Memory B cell (primary cell): ENCODE results near the gene VPS72.
"Not testable (repeated sequence)": the region's sequence is repeated elsewhere in the genome, so short reads cannot be mapped to it uniquely, and the experiment has no call there.

Source experiments
- ATAC-seq: fragments of 150-1000 bp; cut with Tn5 transposase; 2 replicates; pipeline ENCODE4 v1.10.0; 2021; ENCODE audit warnings: low read depth, mild to moderate bottlenecking, moderate library complexity
- DNase-seq, 2 donors: peaks; one replicate each; pipeline ENCODE4 v3.0.0; 2022; ENCODE audit warnings: low spot score in 2 of 2
- H3K27ac Mint-ChIP-seq: one replicate; pipeline ENCODE4 v1.8.0; 2022; ENCODE audit warnings: mild to moderate bottlenecking, moderate library complexity, mixed read lengths
- H3K27me3 Mint-ChIP-seq: one replicate; pipeline ENCODE4 v1.8.0; 2022; ENCODE audit warnings: mixed read lengths
- H3K36me3 Mint-ChIP-seq: one replicate; pipeline ENCODE4 v1.8.0; 2022; ENCODE audit warnings: mild to moderate bottlenecking, mixed read lengths
- H3K4me1 Mint-ChIP-seq: one replicate; pipeline ENCODE4 v1.8.0; 2022; ENCODE audit warnings: mixed read lengths
- H3K4me3 Mint-ChIP-seq: one replicate; pipeline ENCODE4 v1.8.0; 2022; ENCODE audit warnings: mild to moderate bottlenecking, moderate library complexity, mixed read lengths
- H3K9me3 Mint-ChIP-seq: one replicate; pipeline ENCODE4 v1.8.0; 2022; ENCODE audit warnings: mixed read lengths

Gene VPS72

DNA sequence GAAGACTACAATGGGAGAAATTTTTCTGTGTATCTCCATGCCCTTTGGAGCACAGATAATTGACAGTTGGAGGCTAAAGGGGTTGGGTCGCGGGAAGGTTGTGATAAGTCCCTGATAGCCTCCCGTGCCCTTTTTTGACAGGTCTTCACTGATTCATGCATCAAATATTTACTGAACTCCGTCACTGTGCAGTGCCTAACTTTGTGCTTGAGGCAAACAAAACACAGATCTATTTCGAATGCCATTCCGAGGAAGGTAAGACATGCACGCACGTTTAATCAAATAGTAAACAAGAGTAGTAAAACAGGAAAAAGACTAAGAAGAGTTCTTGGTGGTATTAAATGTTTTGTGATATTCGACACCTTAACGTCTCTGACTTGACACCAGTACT is 7.9 kb upstream of the VPS72 start:
- peak overlapping the region; percentile 94 for H3K4me3 Mint-ChIP-seq
- no peak for ATAC-seq
- no peaks in the 10 kb centered on the region for H3K36me3 Mint-ChIP-seq
- H3K27ac Mint-ChIP-seq = peak overlapping the region; percentile 96
- no peaks in the 10 kb centered on the region for H3K9me3 Mint-ChIP-seq
- DNase-seq = no peak
- H3K4me1 Mint-ChIP-seq = peaks cover 23% of the 10 kb centered on the region
- H3K27me3 Mint-ChIP-seq = no peaks in the 10 kb centered on the region

DNA sequence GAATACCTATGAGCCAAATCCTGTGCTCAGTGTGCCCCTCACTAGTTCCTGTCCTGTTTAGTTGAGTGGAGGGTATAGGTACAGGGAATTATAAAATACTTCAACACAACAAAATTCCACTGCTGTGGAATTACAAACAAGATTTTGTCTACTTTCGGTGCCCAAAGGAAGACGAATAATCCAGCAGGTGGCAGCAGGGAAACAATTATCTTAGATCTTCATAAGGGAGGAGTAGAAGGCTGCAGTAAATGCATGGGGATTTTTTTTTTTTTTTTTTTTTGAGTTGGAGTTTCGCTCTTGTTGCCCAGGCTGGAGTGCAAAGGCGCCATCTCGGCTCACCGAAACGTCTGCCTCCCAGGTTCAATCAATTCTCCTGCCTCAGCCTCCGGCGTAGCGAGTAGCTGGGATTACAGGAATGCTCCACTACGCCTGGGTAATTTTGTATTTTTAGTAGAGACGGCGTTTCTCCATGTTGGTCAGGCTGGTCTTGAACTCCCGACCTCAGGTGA is 6.3 kb upstream of the VPS72 start:
- DNase-seq (peak; percentile 21 to 49), ATAC-seq (peak; percentile 37)
- Mint-ChIP-seq H3K27ac (no peak overlapping the region), H3K9me3 (no peaks in the 10 kb centered on the region), H3K36me3 (no peaks in the 10 kb centered on the region), H3K4me1 (peaks cover 20% of the 10 kb centered on the region), H3K4me3 (peak overlapping the region; percentile 77), H3K27me3 (no peaks in the 10 kb centered on the region)

DNA sequence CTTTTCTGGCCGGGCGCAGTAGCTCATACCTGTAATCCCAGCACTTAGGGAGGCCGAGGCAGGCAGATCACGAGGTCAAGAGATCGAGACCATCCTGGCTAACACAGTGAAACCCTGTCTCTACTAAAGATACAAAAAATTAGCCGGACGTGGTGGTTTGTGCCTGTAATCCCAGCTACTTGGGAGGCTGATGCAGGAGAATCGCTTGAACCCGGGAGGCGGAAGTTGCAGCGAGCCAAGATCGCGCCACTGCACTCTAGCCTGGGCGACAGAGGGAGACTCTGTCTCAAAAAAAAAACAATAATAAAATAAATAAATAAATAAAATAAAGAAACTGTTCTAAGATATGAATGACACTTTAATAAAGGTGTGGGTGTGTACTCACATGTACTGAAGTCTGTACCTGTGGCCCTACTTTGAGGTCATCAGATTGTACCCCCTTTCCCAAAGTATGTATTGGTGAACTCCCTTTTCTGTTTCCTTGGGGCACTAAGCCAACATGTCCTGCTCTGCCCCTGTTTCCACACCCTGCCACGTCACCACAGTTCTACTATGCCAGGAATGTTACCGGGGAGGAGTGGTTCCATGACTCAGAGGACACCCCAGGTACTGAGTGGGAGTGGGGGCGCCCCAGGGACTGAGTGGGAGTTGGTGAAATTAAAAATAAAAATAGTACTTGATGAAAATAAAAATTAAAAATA is 5.0 kb upstream of the VPS72 start:
- H3K4me3 Mint-ChIP-seq, ATAC-seq: not testable (repeated sequence)
- peaks cover 18% of the 10 kb centered on the region for H3K4me1 Mint-ChIP-seq

DNA sequence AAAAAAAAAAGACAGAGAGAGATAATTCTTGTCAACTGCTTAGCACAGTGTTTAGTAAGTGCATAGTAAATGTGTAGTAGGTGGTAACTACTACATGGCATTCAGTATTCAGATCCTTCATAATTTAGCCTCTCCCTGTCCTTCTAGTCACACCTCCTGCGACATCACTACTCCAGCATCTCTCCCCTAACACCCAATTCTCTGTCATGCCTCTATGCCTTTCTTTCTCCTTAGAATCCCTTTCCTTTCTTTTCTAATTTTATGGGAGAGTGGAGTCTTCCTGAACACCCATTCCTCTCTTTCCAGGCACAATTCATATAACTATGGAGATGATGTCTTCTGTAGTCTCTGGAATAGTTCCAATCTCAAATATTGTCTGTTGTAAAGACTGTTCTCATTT is 3.9 kb upstream of the VPS72 start:
- Mint-ChIP-seq H3K4me3 (no peak overlapping the region), H3K9me3 (no peaks in the 10 kb centered on the region), H3K4me1 (peaks cover 16% of the 10 kb centered on the region), H3K36me3 (no peaks in the 10 kb centered on the region), H3K27ac (no peak overlapping the region), H3K27me3 (no peaks in the 10 kb centered on the region)
- DNase-seq (no peak), ATAC-seq (no peak)

More for the DNA sequence above, 5.0 kb upstream of the VPS72 start:
- H3K27ac Mint-ChIP-seq, H3K9me3 Mint-ChIP-seq, H3K36me3 Mint-ChIP-seq, DNase-seq, H3K27me3 Mint-ChIP-seq: not testable (repeated sequence)

DNA sequence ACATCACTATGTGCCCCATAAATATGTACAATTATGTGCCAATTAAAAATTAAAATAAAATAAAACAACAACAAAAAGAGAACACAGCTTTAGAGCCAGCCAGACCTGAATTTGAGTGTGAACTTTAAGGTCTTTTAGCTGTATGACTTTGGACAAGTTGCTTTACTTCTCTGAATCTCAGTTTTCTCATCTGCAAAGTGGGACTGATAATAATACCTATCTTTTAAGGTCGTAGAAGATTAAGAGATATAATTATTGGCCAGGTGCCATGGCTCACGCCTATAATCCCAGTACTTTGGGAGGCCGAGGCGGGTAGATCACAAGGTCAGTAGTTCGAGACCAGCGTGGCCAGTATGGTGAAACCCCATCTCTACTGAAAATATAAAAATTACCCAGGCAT is 3.3 kb upstream of the VPS72 start:
- Mint-ChIP-seq H3K4me1 (peaks cover 21% of the 10 kb centered on the region), H3K27ac (no peak overlapping the region), H3K36me3 (no peaks in the 10 kb centered on the region), H3K27me3 (no peaks in the 10 kb centered on the region), H3K9me3 (no peaks in the 10 kb centered on the region), H3K4me3 (no peak overlapping the region)
- ATAC-seq (no peak), DNase-seq (no peak)

DNA sequence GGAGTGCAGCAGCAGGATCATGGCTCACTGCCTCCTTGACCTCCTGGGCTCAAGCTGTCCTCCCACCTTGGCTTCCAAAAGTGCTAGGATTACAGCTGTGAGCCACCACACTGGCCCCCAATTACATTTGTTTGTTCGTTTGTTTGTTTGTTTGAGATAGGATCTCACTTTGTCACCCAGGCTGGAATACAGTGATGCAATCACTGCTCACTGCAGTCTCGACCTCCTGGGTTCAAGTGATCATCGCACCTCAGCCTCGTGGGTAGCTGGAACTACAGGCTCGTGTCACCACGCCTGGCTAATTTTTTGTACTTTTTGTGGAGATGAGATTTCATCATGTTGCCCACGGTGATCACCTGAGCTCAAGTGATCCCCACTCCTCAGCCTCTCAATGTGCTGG is 2.0 kb upstream of the VPS72 start:
- Mint-ChIP-seq H3K4me3 (no peak overlapping the region), H3K9me3 (no peaks in the 10 kb centered on the region), H3K36me3 (no peaks in the 10 kb centered on the region), H3K27ac (no peak overlapping the region), H3K27me3 (no peaks in the 10 kb centered on the region), H3K4me1 (peaks cover 22% of the 10 kb centered on the region)
- ATAC-seq (no peak), DNase-seq (no peak)

DNA sequence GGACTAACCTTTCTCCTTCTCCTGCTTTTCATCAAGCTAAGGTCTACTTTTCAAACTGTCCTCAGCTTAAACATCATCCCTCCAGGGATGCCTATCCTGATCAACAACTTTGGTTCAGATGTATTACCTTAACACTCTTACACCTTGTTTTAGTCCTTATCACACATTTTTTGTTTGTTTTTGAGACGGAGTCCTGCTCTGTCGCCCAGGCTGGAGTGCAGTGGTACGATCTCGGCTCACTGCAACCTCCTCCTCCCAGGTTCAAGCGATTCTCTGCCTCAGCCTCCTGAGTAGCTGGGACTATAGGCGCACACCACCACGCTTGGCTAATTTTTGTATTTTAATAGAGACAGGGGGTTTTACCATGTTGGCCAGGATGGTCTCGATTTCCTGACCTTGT is 1.3 kb downstream of the VPS72 start:
- Mint-ChIP-seq H3K4me3 (peak overlapping the region; percentile 99), H3K27ac (peak overlapping the region; percentile 97), H3K4me1 (peaks cover 29% of the 10 kb centered on the region)
- not testable (repeated sequence) for H3K27me3 Mint-ChIP-seq, ATAC-seq, H3K36me3 Mint-ChIP-seq, DNase-seq, H3K9me3 Mint-ChIP-seq

DNA sequence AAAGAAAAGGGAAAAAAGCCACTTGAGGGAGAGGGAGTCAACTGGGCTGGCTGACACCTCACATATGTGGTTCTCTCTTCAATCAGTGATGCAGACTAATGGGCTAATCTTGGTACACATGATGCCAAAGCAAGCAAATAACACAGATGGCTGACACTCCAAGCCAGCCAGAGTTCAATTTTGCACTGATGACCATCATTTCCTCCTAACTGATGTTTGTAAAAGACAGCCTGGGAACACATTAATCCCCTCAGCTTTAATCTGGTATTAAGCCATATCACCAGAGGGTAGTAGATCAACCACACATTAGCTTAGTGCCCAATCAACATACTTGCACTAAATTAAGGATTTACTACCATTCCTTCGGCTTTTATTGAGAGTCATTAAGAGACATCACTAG is 2.8 kb downstream of the VPS72 start:
- no peak for DNase-seq
- H3K4me3 Mint-ChIP-seq = no peak overlapping the region
- H3K4me1 Mint-ChIP-seq = peaks cover 29% of the 10 kb centered on the region
- ATAC-seq = no peak
- no peaks in the 10 kb centered on the region for H3K9me3 Mint-ChIP-seq
- H3K27me3 Mint-ChIP-seq = no peaks in the 10 kb centered on the region
- H3K27ac Mint-ChIP-seq = no peak overlapping the region
- peaks cover 18% of the 10 kb centered on the region for H3K36me3 Mint-ChIP-seq

DNA sequence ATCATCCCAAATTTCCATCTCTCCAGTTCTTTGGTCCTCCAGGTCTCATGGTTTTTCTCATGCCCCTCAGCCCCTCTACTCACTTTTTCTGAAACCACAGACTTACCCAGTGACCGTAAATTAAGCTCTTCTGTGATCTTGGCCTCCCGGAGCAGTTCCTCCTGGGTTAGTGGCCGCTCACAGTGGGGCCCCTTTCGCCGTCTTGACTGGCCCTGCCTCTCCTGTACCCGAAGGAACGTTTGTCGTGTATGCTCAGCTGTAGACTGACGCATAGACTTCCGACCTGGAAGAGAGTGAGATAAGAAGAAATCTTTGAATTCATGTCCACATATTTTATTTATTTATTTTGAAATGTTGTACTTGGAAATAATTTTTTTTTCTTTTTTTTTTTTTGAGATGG is 5.8 kb downstream of the VPS72 start:
- H3K9me3 Mint-ChIP-seq = no peaks in the 10 kb centered on the region
- DNase-seq (no peak), ATAC-seq (no peak)
- peaks cover 27% of the 10 kb centered on the region for H3K4me1 Mint-ChIP-seq
- peak overlapping the region; percentile 79 for H3K27ac Mint-ChIP-seq
- H3K4me3 Mint-ChIP-seq = no peak overlapping the region
- no peaks in the 10 kb centered on the region for H3K27me3 Mint-ChIP-seq
- H3K36me3 Mint-ChIP-seq = peaks cover 36% of the 10 kb centered on the region

DNA sequence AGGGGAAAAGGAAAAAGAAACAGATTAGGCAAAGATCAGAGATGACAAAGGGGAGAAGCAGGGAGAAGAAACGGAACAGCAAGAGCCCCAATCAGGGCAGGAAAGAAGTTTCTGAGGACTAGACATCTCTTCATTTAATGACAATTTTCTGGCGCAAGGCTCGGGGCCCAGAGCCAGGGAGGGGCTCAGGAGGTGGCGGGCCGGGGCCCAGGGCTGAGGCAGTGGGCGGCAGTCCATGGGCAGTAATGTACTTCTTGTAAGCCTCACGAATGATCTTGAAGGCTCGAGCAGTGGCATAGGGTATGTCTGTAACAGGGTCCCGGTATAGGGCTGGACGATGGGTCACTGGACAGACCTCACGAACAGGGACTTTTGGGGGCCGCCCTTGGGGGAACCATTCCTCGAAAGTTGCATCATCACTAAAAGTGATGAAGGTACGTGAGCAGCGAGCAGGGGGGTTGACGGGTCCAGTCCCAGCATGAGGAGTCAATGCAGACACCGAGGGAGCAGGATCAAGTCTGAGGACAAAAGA is 13.4 kb downstream of the VPS72 start:
- H3K27ac Mint-ChIP-seq = peak overlapping the region; percentile 15
- peaks cover 2% of the 10 kb centered on the region for H3K4me1 Mint-ChIP-seq
- H3K36me3 Mint-ChIP-seq = peaks cover 45% of the 10 kb centered on the region
- H3K9me3 Mint-ChIP-seq = no peaks in the 10 kb centered on the region
- H3K4me3 Mint-ChIP-seq = no peak overlapping the region
- no peak for DNase-seq
- H3K27me3 Mint-ChIP-seq = no peaks in the 10 kb centered on the region
- ATAC-seq = no peak

DNA sequence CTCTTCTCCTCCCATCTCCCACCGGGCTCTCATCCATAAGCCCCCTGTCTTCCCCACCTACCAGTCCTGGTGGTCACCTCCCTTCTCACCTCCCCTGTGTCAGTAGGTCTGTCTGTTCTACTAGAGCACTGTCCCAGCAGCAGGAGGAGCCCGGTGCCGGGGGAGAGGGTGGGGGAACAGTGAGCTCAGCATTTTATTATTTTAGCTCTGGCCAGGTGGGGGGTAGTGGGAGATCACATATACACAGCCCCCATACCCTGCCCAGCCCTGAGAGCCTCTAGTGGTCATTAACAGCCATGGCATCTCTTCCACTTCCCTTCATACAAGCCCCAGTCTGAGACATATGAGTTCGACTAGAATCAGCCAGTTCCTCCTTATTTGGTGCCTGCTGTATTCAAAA is 14.1 kb downstream of the VPS72 start, which contains the start of gene TMOD4:
TMOD4 (minus strand) TSS at position 119 of the 400 bp plus-strand sequence. CDS start 1,106 bp downstream, outside the sequence.
- Mint-ChIP-seq H3K9me3 (no peaks in the 10 kb centered on the region), H3K4me1 (peaks cover 2% of the 10 kb centered on the region), H3K36me3 (peaks cover 39% of the 10 kb centered on the region), H3K27ac (peak within 1 kb of the TSS; percentile 15), H3K4me3 (no peak within 1 kb of the TSS), H3K27me3 (no peaks in the 10 kb centered on the region)
- DNase-seq = no peak
- peak; percentile 74 for ATAC-seq

DNA sequence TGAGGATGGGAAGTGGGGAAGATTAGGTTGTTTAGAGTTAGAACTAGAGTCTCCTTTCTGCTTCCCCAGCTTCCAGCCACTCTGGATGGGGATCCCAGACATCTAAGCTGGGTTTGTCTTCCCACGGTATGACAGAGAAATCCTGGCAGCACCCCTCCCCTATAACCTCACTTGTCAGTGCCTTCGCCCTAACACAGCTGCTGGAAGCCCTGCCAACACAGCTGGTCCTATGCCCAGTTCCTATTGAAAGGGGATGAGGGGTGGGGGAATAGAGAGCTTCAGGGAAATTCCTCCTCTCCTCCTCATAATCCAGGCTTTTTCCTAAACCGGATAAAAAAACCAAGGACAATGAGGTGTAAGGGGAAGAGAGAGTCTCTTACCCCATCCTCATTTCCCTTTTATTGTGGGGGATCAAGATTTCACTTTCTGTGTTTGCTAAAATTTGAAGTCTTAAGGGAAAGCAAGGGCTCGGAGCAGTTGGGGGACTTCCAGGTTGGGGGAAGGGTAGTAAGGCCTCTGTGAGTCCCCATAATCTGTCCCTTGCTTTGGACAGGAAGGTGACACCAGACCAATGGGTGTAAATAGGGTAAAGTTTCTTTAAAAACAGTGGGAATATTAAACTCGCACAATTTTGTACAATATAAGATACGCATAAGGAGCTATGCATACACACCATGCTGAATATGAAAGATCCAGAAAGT is 14.8 kb downstream of the VPS72 start:
- peaks cover 34% of the 10 kb centered on the region for H3K36me3 Mint-ChIP-seq
- no peaks in the 10 kb centered on the region for H3K27me3 Mint-ChIP-seq
- H3K9me3 Mint-ChIP-seq = no peaks in the 10 kb centered on the region
- ATAC-seq = no peak
- no peak overlapping the region for H3K27ac Mint-ChIP-seq
- no peak overlapping the region for H3K4me3 Mint-ChIP-seq
- DNase-seq = no peak
- no peaks in the 10 kb centered on the region for H3K4me1 Mint-ChIP-seq

DNA sequence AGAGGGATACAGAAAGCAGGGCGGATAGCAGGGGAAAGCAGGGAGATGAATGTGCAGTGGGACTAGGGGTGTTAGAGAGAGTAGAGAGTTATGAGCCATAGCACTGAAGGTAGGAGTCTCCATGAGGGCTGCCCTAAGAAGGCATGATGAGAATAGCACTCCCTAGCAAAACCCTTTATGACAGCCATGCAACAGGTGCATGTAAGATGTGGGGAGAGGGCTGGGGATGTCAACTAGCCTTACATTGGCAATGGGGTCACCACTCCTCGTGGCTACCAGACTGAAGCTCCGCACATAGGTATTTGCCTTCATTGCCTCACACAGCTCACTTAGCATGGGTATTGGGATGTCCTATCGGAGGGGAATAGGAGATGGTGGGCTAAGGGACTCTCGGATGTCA is 18.8 kb downstream of the VPS72 start:
- H3K4me3 Mint-ChIP-seq = no peak overlapping the region
- DNase-seq (no peak), ATAC-seq (no peak)
- no peaks in the 10 kb centered on the region for H3K9me3 Mint-ChIP-seq
- no peaks in the 10 kb centered on the region for H3K27me3 Mint-ChIP-seq
- no peak overlapping the region for H3K27ac Mint-ChIP-seq
- H3K4me1 Mint-ChIP-seq = peaks cover 13% of the 10 kb centered on the region
- H3K36me3 Mint-ChIP-seq = peaks cover 25% of the 10 kb centered on the region

DNA sequence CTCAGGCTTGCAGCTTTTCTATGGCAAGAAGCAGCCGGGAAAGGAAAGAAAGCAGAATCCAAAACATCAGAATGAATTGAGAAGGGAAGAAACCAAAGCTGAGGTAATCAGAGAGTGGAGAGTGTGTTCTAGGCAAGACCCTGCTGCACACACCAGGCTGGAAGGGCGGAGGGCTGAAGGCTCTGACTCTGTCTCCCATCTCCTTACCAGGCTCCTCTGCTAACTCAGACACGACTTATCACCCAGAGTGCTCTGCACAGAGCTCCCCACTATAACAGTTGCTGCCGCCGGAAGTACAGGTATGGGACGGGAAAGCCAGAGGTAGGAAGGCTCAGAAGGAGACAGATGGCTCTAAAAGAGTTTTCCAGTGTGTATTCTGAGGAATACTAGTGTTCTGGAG is 22.9 kb downstream of the VPS72 start:
- Mint-ChIP-seq H3K27ac (peak overlapping the region; percentile 84), H3K4me1 (peaks cover 21% of the 10 kb centered on the region), H3K9me3 (no peaks in the 10 kb centered on the region), H3K27me3 (no peaks in the 10 kb centered on the region), H3K36me3 (peaks cover 17% of the 10 kb centered on the region), H3K4me3 (peak overlapping the region; percentile 95)
- no peak for ATAC-seq
- no peak for DNase-seq
